ENCODE data around the gene ZSCAN26. TPM values are rescaled to one million over a fixed set of nuclear protein-coding genes. Genes with fewer than 3 reads are reported as not detected.

The ZSCAN26 gene
- total RNA-seq (10 to 100 TPM; 12.2 to 46.9 (median 28.5) TPM), polyA plus RNA-seq (1 to 10 TPM; 7.0 to 8.2 (median 7.2) TPM)
- long read RNA-seq, donor 1, partial matches to known transcripts = 0 of 2 reads
- long read RNA-seq, donor 1, other reads (novel, unspliced or antisense) = 0 of 2 reads
- long read RNA-seq, donor 2, partial matches to known transcripts = 0 of 3 reads
- long read RNA-seq, donor 2, other reads (novel, unspliced or antisense) = 0 of 3 reads
- long read RNA-seq, donor 3, partial matches to known transcripts = 8 of 10 reads
- long read RNA-seq, donor 3, other reads (novel, unspliced or antisense) = 0 of 10 reads
- long read RNA-seq, donor 4 = 0 reads
- long read RNA-seq, donor 5, partial matches to known transcripts = 0 of 3 reads
- long read RNA-seq, donor 5, other reads (novel, unspliced or antisense) = 0 of 3 reads
- long read RNA-seq, donor 6, partial matches to known transcripts = 5 of 13 reads
- long read RNA-seq, donor 6, other reads (novel, unspliced or antisense) = 0 of 13 reads
- long read RNA-seq, donor 7, partial matches to known transcripts = 0 of 5 reads
- long read RNA-seq, donor 7, other reads (novel, unspliced or antisense) = 0 of 5 reads
- long read RNA-seq, donor 8, partial matches to known transcripts = 0 of 4 reads
- long read RNA-seq, donor 8, other reads (novel, unspliced or antisense) = 0 of 4 reads
- long read RNA-seq, donor 9, partial matches to known transcripts = 0 of 3 reads
- long read RNA-seq, donor 9, other reads (novel, unspliced or antisense) = 0 of 3 reads
- long read RNA-seq, donor 10, partial matches to known transcripts = 0 of 2 reads
- long read RNA-seq, donor 10, other reads (novel, unspliced or antisense) = 0 of 2 reads

- Histone ChIP-seq H3K36me3 (peaks cover 2 to 9% (median 5%) of the 10 kb centered on the region in 4 donors), H3K4me1 (peaks cover 8 to 31% (median 20%) of the 10 kb centered on the region in 4 donors), H3K4me3 (peak within 1 kb of the TSS; percentile 65 to 80 (median 72)), H3K27ac (peak within 1 kb of the TSS; percentile 72 to 91 (median 85)), H3K27me3 (no peaks in the 10 kb centered on the region), H3K9me3 (no peaks in the 10 kb centered on the region)
- DNase-seq = peak; percentile 71 to 96
- WGBS, 5 donors = 0 to 1% (median 1%) methylated on average over 32 of the region's 32 CpGs
- intact Hi-C loops (cut with DNase I; ENCODE audit: low total_unique reads) = no loop called here
- TF ChIP-seq POLR2AphosphoS5 (IDR thresholded peaks at IDR 0.05) (peak in 2 of 3 donors; percentile 71 to 81), POLR2A (IDR thresholded peaks at IDR 0.05) (peak in 1 of 4 donors; percentile 15), EP300 (IDR thresholded peaks at IDR 0.05) (no peak)
Measured at GRCh38 chr6:28266962-28267694, at the start of gene ZSCAN26. Gene ZSCAN26, plus strand, starts transcription at chr6:28267143. Its CDS starts 4,777 bp downstream, at chr6:28271920.

- Histone ChIP-seq H3K27me3 (peaks cover 0 to 74% (median 14%) of the 10 kb centered on the region in 3 donors), H3K36me3 (no peaks in the 10 kb centered on the region), H3K9me3 (no peaks in the 10 kb centered on the region), H3K4me3 (peak overlapping the region in 2 of 4 donors; percentile 66 to 69), H3K27ac (no peak overlapping the region), H3K4me1 (peaks cover 4 to 17% (median 15%) of the 10 kb centered on the region in 4 donors)
- 89 to 97% (median 94%) methylated on average over 11 to 12 of the region's 12 CpGs for WGBS, 5 donors
- intact Hi-C loops (cut with DNase I; ENCODE audit: low total_unique reads) = no loop called here
- DNase-seq = no peak
- TF ChIP-seq CTCF (IDR thresholded peaks at IDR 0.05) = no peak
- TF ChIP-seq EP300 (IDR thresholded peaks at IDR 0.05) = no peak
Measured at GRCh38 chr6:28217890-28218289, 49.1 kb upstream of the ZSCAN26 start.

GRCh38 chr6:28218312-28219248 lies 48.4 kb upstream of the ZSCAN26 start:
- peak overlapping the region; percentile 53 to 69 (median 63) for H3K4me3 ChIP-seq
- TF ChIP-seq POLR2AphosphoS5 (IDR thresholded peaks at IDR 0.05) (no peak), POLR2A (IDR thresholded peaks at IDR 0.05) (no peak), CTCF (IDR thresholded peaks at IDR 0.05) (no peak), EP300 (IDR thresholded peaks at IDR 0.05) (no peak)
- 10 to 21% (median 12%) methylated on average over 32 to 56 of the region's 56 CpGs for WGBS, 5 donors
- H3K36me3 ChIP-seq = no peaks in the 10 kb centered on the region
- DNase-seq = peak; percentile 72 to 88
- H3K9me3 ChIP-seq = no peaks in the 10 kb centered on the region
- peak overlapping the region in 4 of 5 donors; percentile 56 to 82 (median 80) for H3K27ac ChIP-seq
- intact Hi-C loops (cut with DNase I; ENCODE audit: low total_unique reads) = no loop called here
- H3K4me1 ChIP-seq = peaks cover 4 to 16% (median 14%) of the 10 kb centered on the region in 4 donors
- H3K27me3 ChIP-seq = peaks cover 0 to 74% (median 19%) of the 10 kb centered on the region in 3 donors

All from stomach (tissue), 19 donors.